Lower lobe of right lung (tissue), 2 donors: ENCODE data around the gene FIG4. TPM values are rescaled to one million over a fixed set of nuclear protein-coding genes. Genes with fewer than 3 reads are reported as not detected.

Experiments used
- ATAC-seq, 2 donors: fragments of 200-7000 bp; cut with Tn5 transposase; one replicate each; pipeline ENCODE4 v1.9.1; 2020 to 2022; ENCODE audit warnings: mild to moderate bottlenecking in 2 of 2, moderate library complexity in 2 of 2
- DNase-seq: peaks from one replicate; pipeline ENCODE4 v3.0.0-alpha.2; 2020
- H3K27ac ChIP-seq: fragments of 200-600 bp; one replicate; pipeline ENCODE4 v1.8.0; 2022
- H3K27me3 ChIP-seq: fragments of 200-600 bp; one replicate; pipeline ENCODE4 v1.8.0; 2022; ENCODE audit warnings: low read depth
- H3K36me3 ChIP-seq: fragments of 200-600 bp; one replicate; pipeline ENCODE4 v1.8.0; 2022; ENCODE audit warnings: mild to moderate bottlenecking
- H3K4me1 ChIP-seq: fragments of 200-600 bp; one replicate; pipeline ENCODE4 v1.8.0; 2022
- H3K4me3 ChIP-seq: fragments of 200-600 bp; one replicate; pipeline ENCODE4 v1.8.0; 2022; ENCODE audit warnings: mild to moderate bottlenecking
- H3K9me3 ChIP-seq: fragments of 200-600 bp; one replicate; pipeline ENCODE4 v1.8.0; 2022
- intact Hi-C: fragments of 100-400 bp; cut with DNase I; formaldehyde crosslinking; loops from one replicate; pipeline ENCODE4 v1.11.0; 2022
- total RNA-seq: library from RNA; stranded (reverse); fragmentation: NEBNext Ultra II Directional; extraction: Animal tissue kit (Norgen Biotek cat#: 25700); gene quantifications from one replicate; pipeline ENCODE4 v1.2.1, GENCODE V29; 2021
- TF ChIP-seq, protein P1 (sequence below): fragments of 200-600 bp; IDR thresholded peaks from one replicate; pipeline ENCODE4 v1.8.0; 2022; ENCODE audit warnings: antibody characterized with exemption, mild to moderate bottlenecking
- donor health status: DM: no; HTN: yes; CAD: no; lungs with severe emphysema.

The FIG4 gene
- total RNA-seq, 1 donor from 2014 or later, result 44.5 TPM

DNA sequence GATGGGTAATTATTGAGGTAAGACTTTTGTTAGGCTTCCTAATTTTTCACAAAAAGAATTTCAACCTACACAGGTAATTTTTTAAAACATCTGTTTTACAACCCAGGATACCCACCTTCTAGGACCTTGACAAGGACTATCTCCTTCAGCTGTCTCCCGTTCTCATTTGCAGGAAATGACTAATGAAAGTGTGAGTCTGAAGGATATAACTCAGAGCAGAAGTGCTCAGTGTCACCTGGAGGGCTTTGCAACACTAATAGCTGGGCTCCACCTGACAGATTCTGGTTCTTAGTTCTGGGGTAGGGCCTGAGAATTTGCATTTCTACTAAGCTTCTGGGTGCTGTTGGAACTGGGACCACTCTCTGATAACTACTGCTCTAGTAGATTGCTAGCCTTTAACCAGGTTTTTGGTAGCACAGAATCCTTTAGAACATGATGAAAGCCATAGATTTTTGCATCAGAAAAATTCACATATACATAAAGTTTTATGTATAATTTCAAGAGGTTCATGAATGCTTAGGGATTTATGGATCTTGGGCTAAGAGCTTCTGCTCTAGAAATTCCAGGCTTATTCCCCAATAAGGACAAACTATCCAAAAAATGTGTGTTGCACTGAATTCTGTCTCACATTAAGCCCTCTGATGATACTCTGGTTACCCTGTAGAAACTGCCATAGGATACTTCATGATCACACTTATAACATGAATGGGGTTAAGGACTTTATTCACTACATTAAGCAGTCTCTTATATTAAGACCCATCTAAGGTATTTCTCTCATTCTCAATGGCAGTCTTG, 30.4 kb upstream of the FIG4 start:
- H3K27ac ChIP-seq, result no peak overlapping the region
- no peaks in the 10 kb centered on the region for H3K36me3 ChIP-seq
- no peaks in the 10 kb centered on the region for H3K27me3 ChIP-seq
- H3K4me1 ChIP-seq, result no peaks in the 10 kb centered on the region
- intact Hi-C loops, result no loop called here
- no peak for ATAC-seq
- H3K9me3 ChIP-seq, result no peaks in the 10 kb centered on the region
- TF ChIP-seq, protein P1, sequence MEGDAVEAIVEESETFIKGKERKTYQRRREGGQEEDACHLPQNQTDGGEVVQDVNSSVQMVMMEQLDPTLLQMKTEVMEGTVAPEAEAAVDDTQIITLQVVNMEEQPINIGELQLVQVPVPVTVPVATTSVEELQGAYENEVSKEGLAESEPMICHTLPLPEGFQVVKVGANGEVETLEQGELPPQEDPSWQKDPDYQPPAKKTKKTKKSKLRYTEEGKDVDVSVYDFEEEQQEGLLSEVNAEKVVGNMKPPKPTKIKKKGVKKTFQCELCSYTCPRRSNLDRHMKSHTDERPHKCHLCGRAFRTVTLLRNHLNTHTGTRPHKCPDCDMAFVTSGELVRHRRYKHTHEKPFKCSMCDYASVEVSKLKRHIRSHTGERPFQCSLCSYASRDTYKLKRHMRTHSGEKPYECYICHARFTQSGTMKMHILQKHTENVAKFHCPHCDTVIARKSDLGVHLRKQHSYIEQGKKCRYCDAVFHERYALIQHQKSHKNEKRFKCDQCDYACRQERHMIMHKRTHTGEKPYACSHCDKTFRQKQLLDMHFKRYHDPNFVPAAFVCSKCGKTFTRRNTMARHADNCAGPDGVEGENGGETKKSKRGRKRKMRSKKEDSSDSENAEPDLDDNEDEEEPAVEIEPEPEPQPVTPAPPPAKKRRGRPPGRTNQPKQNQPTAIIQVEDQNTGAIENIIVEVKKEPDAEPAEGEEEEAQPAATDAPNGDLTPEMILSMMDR, result no peak
- no peak overlapping the region for H3K4me3 ChIP-seq
- no peak for DNase-seq

DNA sequence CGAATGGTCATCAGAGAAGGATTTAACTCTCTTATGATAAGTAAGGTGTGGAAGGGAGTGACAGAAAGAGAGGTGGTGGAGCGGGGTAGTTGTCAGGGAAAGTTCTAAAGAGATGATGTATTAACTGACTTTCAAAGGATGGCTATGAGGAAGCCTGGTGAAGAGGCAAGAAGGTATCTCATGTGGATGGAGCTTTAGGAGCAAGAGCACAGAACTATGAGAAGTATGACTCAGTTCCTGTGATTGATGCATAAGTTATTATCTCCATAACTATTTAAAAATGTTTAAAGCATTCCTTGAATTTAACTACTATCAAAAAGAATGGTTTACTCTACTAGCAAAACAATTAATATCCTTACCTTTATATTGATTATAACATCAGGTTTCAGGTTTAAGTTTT, 28.9 kb upstream of the FIG4 start:
- Histone ChIP-seq H3K27me3 (no peaks in the 10 kb centered on the region), H3K4me1 (no peaks in the 10 kb centered on the region), H3K36me3 (no peaks in the 10 kb centered on the region), H3K9me3 (no peaks in the 10 kb centered on the region), H3K27ac (no peak overlapping the region), H3K4me3 (no peak overlapping the region)
- ATAC-seq (no peak), DNase-seq (no peak)
- TF ChIP-seq, protein P1, result no peak
- intact Hi-C loops, result no loop called here

DNA sequence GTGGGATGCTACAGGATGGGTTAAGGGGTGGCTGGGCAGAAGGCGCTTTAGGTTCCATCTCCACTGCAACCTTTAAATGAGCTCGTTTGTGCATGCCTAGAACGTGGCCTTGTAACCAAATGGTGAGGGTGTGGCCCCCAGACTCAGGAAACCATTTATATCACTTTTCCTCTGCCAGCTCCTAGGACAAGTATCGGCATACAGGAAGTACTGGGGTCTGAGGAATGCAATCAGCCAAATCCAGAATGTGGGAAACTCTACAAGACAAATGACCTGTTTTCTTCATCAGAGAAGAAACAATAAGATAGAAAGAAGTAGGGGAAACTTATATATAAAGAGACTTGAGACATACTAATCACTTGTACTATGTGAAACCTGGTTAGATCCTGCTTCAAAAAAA, 21.3 kb upstream of the FIG4 start:
- no peak for DNase-seq
- Histone ChIP-seq H3K27me3 (no peaks in the 10 kb centered on the region), H3K4me3 (no peak overlapping the region), H3K27ac (no peak overlapping the region), H3K9me3 (no peaks in the 10 kb centered on the region), H3K36me3 (no peaks in the 10 kb centered on the region), H3K4me1 (no peaks in the 10 kb centered on the region)
- no peak for ATAC-seq
- TF ChIP-seq, protein P1, result no peak
- intact Hi-C loops, result no loop called here

DNA sequence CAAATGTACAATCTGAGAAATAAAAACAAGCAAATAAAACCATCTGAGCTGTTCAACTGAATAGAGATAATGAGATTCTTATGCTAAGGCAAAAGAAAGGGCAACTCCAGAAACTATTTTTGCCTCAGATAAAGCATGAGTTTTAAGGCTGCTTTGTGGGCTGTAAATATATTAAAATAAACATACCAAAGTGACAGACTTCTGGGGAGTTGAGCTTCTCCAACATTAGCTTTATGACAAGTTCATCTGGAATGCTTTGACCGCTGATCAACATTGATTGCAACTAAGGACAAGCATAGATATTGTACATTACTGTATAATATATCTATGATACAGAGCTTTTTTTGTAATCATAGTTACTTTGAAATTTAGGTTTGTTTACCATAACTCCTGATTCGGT, 19.4 kb upstream of the FIG4 start:
- H3K36me3 ChIP-seq, result no peaks in the 10 kb centered on the region
- H3K4me3 ChIP-seq, result no peak overlapping the region
- H3K27ac ChIP-seq, result no peak overlapping the region
- DNase-seq (no peak), ATAC-seq (no peak)
- H3K4me1 ChIP-seq, result no peaks in the 10 kb centered on the region
- intact Hi-C loops, result no loop called here
- H3K27me3 ChIP-seq, result no peaks in the 10 kb centered on the region
- H3K9me3 ChIP-seq, result no peaks in the 10 kb centered on the region
- TF ChIP-seq, protein P1, result no peak

DNA sequence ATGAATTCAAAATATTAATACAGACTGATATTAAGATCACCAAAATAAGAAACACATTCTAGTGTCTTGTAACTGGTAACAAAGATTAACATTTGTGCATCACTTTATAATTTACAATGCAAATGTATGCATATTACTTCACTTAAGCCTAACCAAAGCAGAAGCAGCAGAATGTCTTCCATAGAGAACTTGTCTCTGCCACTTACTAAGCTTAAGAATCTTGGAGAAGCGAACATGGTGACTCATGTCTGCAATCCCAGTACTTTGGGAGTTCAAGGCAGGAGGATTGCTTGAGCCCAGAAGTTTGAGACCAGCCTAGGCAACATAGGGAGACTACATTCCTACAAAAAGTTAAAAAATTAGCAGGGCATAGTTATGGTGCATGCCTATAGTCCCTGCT, 18.9 kb upstream of the FIG4 start:
- H3K27me3 ChIP-seq, result no peaks in the 10 kb centered on the region
- DNase-seq, result no peak
- no peaks in the 10 kb centered on the region for H3K36me3 ChIP-seq
- intact Hi-C loops, result no loop called here
- H3K27ac ChIP-seq, result no peak overlapping the region
- TF ChIP-seq, protein P1, result no peak
- no peak for ATAC-seq
- no peak overlapping the region for H3K4me3 ChIP-seq
- H3K9me3 ChIP-seq, result no peaks in the 10 kb centered on the region
- no peaks in the 10 kb centered on the region for H3K4me1 ChIP-seq
